GM12878 (cell line): ENCODE measurements around the gene PVALEF. TPM values are rescaled to one million over a fixed set of nuclear protein-coding genes. Genes with fewer than 3 reads are reported as not detected.

Experiments used
- ATAC-seq: fragments of 200-7000 bp; cut with Tn5 transposase; 3 replicates; pipeline ENCODE4 v1.9.1; 2020; ENCODE audit warnings: mild to moderate bottlenecking, moderate library complexity
- BruUV-seq: library from RNA; stranded (reverse); fragments of 400-500 nt; replicated peaks from 2 replicates; lab custom pipeline; 2021; lab: Mats Ljungman, UMichigan
- CTCF ChIA-PET: fragments of 300-600 bp; sonication (Branson Sonifier 250); formaldehyde crosslinking; extraction: SDS; loops from one replicate; lab custom pipeline; 2021; ENCODE audit warnings: inconsistent platforms; lab: Yijun Ruan, JAX
- POLR2A ChIA-PET: fragments of 350-600 bp; formaldehyde crosslinking; extraction: SDS; loops from one replicate; lab custom pipeline; 2021; ENCODE audit warnings: inconsistent platforms; lab: Charles Lee
- RAD21 ChIA-PET: fragments of 300-600 bp; sonication (Branson Sonifier 250); formaldehyde crosslinking; loops from one replicate; lab custom pipeline; 2023; ENCODE audit warnings: antibody characterized with exemption; ENCODE audit not compliant: unreplicated experiment; lab: Charles Lee
- SMC1A ChIA-PET: fragments of 300-600 bp; sonication (Branson Sonifier 250); formaldehyde crosslinking; loops from one replicate; lab custom pipeline; 2023; ENCODE audit not compliant: unreplicated experiment, uncharacterized antibody; lab: Charles Lee
- DNase-seq: peaks from one replicate; pipeline ENCODE4 v3.0.0-alpha.2; 2011; ENCODE audit warnings: low read depth, low spot score
- FAIRE-seq: peaks from 3 replicates; lab custom pipeline; 2011; peaks lifted over from hg19 to GRCh38; lab: Jason Lieb, UNC
- H2AFZ ChIP-seq: 2 replicates; pipeline ENCODE4 v1.6.0; 2011; ENCODE audit warnings: low read depth, low read length, control low read depth; ENCODE audit not compliant: control insufficient read depth
- H3K27ac ChIP-seq: 2 replicates; pipeline ENCODE4 v1.5.1; 2011; ENCODE audit warnings: control low read depth; ENCODE audit not compliant: control insufficient read depth, insufficient read depth
- H3K27me3 ChIP-seq, 2 experiments: replicated peaks in 1 of 2; 2 replicates each; pipeline versions ENCODE4 v1.6.0 to v1.6.1; 2011; ENCODE audit warnings: low read length in 1 of 2; ENCODE audit not compliant: control insufficient read depth in 2 of 2, insufficient read depth in 2 of 2
- H3K36me3 ChIP-seq, 2 experiments: 2 replicates each; pipeline ENCODE4 v1.5.1; 2011; ENCODE audit warnings: low read length in 1 of 2; ENCODE audit not compliant: control insufficient read depth in 2 of 2, insufficient read depth in 2 of 2
- H3K4me1 ChIP-seq: 2 replicates; pipeline ENCODE4 v1.6.1; 2011; ENCODE audit warnings: mild to moderate bottlenecking, low read length, moderate library complexity, mixed read lengths; ENCODE audit not compliant: control insufficient read depth, insufficient read depth
- H3K4me2 ChIP-seq: 2 replicates; pipeline ENCODE4 v1.6.0; 2011; ENCODE audit warnings: control low read depth; ENCODE audit not compliant: control insufficient read depth, insufficient read depth
- H3K4me3 ChIP-seq: fragments of 200-600 bp; sonication (generic); 2 replicates; pipeline ENCODE4 v1.5.1; 2016
- H3K79me2 ChIP-seq: 2 replicates; pipeline ENCODE4 v1.6.0; 2011; ENCODE audit warnings: low read length; ENCODE audit not compliant: control insufficient read depth, insufficient read depth
- H3K9ac ChIP-seq: 2 replicates; pipeline ENCODE4 v1.8.0; 2011; ENCODE audit warnings: low read length, control low read depth, mixed read lengths; ENCODE audit not compliant: control insufficient read depth, insufficient read depth
- H3K9me3 ChIP-seq: replicated peaks from 3 replicates; pipeline ENCODE4 v1.5.1; 2011; ENCODE audit warnings: mild to moderate bottlenecking, low read length; ENCODE audit not compliant: control insufficient read depth, insufficient read depth
- H4K20me1 ChIP-seq: 2 replicates; pipeline ENCODE4 v1.6.0; 2011; ENCODE audit not compliant: control insufficient read depth, insufficient read depth
- BCL11A ChIP-seq: IDR thresholded peaks from 2 replicates; pipeline ENCODE4 v1.6.1; 2011; ENCODE audit warnings: low read depth, low read length
- CEBPB ChIP-seq, 2 experiments: fragments of 150-350 bp in 1 of 2; IDR thresholded peaks; 2 replicates each; pipeline ENCODE4 v1.6.1; 2012 to 2014; ENCODE audit warnings: low read depth in 2 of 2, low read length in 2 of 2, borderline replicate concordance in 1 of 2, inconsistent platforms in 1 of 2
- EED ChIP-seq: sonication (generic); IDR thresholded peaks from 2 replicates; pipeline ENCODE4 v1.6.1; 2016; ENCODE audit warnings: antibody characterized with exemption, low read depth
- EP300 ChIP-seq, 2 experiments: fragments of 150-350 bp in 1 of 2; IDR thresholded peaks; 2 replicates each; pipeline ENCODE4 v1.6.1; 2011 to 2012; ENCODE audit warnings: low read depth in 2 of 2, low read length in 2 of 2, borderline replicate concordance in 1 of 2, improper control_type of control experiment in 1 of 2, inconsistent platforms in 1 of 2; ENCODE audit not compliant: control insufficient read depth in 1 of 2
- KAT2A ChIP-seq: conservative IDR thresholded peaks from 2 replicates; pipeline ENCODE4 v1.6.1; 2011; ENCODE audit warnings: low read depth, low read length; ENCODE audit not compliant: control insufficient read depth
- KLF5 ChIP-seq: fragments of 450-650 bp; IDR thresholded peaks from 2 replicates; pipeline ENCODE4 v1.6.1; 2014; ENCODE audit warnings: mild to moderate bottlenecking; ENCODE audit not compliant: partially characterized antibody
- RBBP5 ChIP-seq: fragments of 200-600 bp; sonication (generic); conservative IDR thresholded peaks from 2 replicates; pipeline ENCODE4 v1.6.1; 2016
- RCOR1 ChIP-seq: conservative IDR thresholded peaks from 2 replicates; pipeline ENCODE4 v1.6.1; 2012; ENCODE audit warnings: low read depth, low read length, improper control_type of control experiment
- SIX5 ChIP-seq: IDR thresholded peaks from 2 replicates; pipeline ENCODE4 v1.6.1; 2011; ENCODE audit warnings: mild to moderate bottlenecking, low read depth, low read length, moderate library complexity; ENCODE audit not compliant: severe bottlenecking
- ZNF207 ChIP-seq: fragments of 450-650 bp; IDR thresholded peaks from 2 replicates; pipeline ENCODE4 v1.6.1; 2014; ENCODE audit warnings: antibody characterized with exemption, mild to moderate bottlenecking, borderline replicate concordance
- WGBS: methylation state at CpG from one replicate; pipeline ENCODE4 v1.1.6; 2016; ENCODE audit warnings: low lambda C conversion rate; ENCODE audit not compliant: insufficient replicate concordance, insufficient coverage; ENCODE audit errors: missing lambda C conversion rate; 5-methylcytosine and 5-hydroxymethylcytosine counted together
- in situ Hi-C: fragments of 300-500 bp; cut with MboI; formaldehyde crosslinking; loops from 9 replicates; pipeline ENCODE4 v1.14.3; 2018; ENCODE audit warnings: mixed read lengths
- intact Hi-C: fragments of 100-400 bp; cut with micrococcal nuclease; formaldehyde crosslinking; loops from one replicate; pipeline ENCODE4 v1.14.2; 2022; ENCODE audit not compliant: unreplicated experiment
- polyA plus RNA-seq, 11 experiments: library from polyadenylated mRNA; depleted of rRNA in 4 of 11; unstranded in 6 of 11; stranded (reverse) in 5 of 11; fragments of >200 nt; fragmentation: Nextera tagmentation in 4 of 11; fragmentation: Illumina TruSeq in 1 of 11; extraction: Ambion mirVana in 4 of 11; extraction: Trizol in 1 of 11; gene quantifications; 1 replicate in 1 of 11; 2 replicates in 10 of 11; pipeline versions ENCODE4 v1.2.1 to v1.2.3, GENCODE V29; 2011 to 2016; ENCODE audit warnings: inconsistent platforms in 2 of 11, missing spikeins in 2 of 11, low read depth in 1 of 11
- total RNA-seq, 4 experiments: library from RNA; depleted of rRNA in 3 of 4; stranded (reverse); fragments of >200 nt in 3 of 4; fragmentation: Illumina TruSeq in 1 of 4; extraction: Trizol in 1 of 4; gene quantifications; 2 replicates each; pipeline versions ENCODE4 v1.2.1 to v1.2.3, GENCODE V29; 2013 to 2021
- TF ChIP-seq, protein P1 (sequence below): IDR thresholded peaks from 2 replicates; pipeline ENCODE4 v1.6.1; 2012; ENCODE audit warnings: low read length, inconsistent platforms
- TF ChIP-seq, protein P2 (sequence below): fragments of 450-650 bp; formaldehyde crosslinking; IDR thresholded peaks from 2 replicates; pipeline ENCODE4 v1.4.0; 2020; ENCODE audit warnings: mild to moderate bottlenecking, moderate library complexity
- TF ChIP-seq, protein P3 (sequence below): fragments of 450-650 bp; formaldehyde crosslinking; IDR thresholded peaks from 2 replicates; pipeline ENCODE4 v1.5.0; 2022; ENCODE audit warnings: mild to moderate bottlenecking, missing genetic modification characterization

The PVALEF gene
- total and polyA plus RNA-seq, 10 of the 15 experiments (the other 5 are each of a cell fraction or from before 2014, with no cell fraction given) = not detected

DNA sequence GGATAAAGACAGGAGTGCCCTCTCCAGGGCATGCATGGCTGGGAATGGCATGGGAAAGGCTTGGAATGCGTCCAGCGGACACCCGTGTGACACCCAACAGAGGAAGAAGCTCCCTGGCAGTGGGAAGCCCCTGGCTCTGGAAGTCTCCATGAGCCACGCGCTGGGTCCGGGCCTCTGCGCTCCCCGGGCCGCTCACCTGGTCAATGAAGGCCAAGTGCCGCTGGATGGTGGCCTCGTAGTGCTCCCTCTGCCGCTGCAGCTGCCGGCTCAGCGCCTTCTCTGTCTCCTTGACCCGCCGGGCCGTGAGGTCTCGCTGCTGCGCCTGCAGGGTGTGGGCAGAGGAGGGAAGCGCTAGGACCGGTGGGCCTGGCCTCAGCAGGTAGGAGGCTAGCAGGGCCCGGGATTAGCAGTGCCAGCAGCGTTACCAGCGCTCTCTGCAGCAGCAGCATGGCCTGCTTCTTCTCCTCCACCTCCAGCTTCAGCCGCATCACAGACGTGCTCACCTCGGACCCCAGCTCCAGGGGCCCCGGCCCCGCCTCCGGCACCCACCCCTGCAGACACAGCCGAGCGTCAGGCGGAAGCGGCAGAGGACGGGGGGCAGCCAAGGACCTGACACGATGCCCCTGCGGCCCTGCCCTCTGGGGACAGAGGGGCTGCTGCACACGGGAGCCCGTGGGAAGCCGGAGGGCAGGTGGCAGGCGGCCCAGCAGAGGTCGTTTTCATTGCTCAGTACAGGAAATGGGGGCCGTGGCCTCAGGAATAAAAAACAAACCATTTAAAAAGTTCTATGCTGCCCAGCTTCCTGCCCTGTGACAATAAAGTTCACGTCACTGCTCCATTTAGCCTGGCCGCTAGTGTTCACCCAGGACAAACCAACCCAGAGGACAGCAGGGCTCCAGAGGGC, 31.4 kb downstream of the PVALEF start:
- ChIA-PET RAD21 (no interaction called here), SMC1A (interaction anchor here (0.6 kb wide), 1 partner anchor 683 kb away, joined by 4 read pairs; no protein-coding TSS in a partner anchor), CTCF (no interaction called here), POLR2A (no interaction called here)
- intact Hi-C loops (no loop called here), in situ Hi-C loops (no loop called here)
- Histone ChIP-seq H3K4me2 (no peak overlapping the region), H3K27me3 (no peaks in the 10 kb centered on the region), H2AFZ (no peak overlapping the region), H3K4me1 (peaks cover 3% of the 10 kb centered on the region; the same call in 1 of the 2 replicates), H3K36me3 (peaks cover 4 to 7% of the 10 kb centered on the region in 2 experiments; a peak in 2 of 4 replicates), H4K20me1 (no peaks in the 10 kb centered on the region), H3K79me2 (no peaks in the 10 kb centered on the region), H3K4me3 (no peak overlapping the region), H3K9me3 (no peaks in the 10 kb centered on the region), H3K27ac (no peak overlapping the region), H3K9ac (no peak overlapping the region)
- no TSS peak for BruUV-seq
- TF ChIP-seq, protein P1, sequence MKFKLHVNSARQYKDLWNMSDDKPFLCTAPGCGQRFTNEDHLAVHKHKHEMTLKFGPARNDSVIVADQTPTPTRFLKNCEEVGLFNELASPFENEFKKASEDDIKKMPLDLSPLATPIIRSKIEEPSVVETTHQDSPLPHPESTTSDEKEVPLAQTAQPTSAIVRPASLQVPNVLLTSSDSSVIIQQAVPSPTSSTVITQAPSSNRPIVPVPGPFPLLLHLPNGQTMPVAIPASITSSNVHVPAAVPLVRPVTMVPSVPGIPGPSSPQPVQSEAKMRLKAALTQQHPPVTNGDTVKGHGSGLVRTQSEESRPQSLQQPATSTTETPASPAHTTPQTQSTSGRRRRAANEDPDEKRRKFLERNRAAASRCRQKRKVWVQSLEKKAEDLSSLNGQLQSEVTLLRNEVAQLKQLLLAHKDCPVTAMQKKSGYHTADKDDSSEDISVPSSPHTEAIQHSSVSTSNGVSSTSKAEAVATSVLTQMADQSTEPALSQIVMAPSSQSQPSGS = no peak
- TF ChIP-seq EED = no peak
- no peak for TF ChIP-seq ZNF207
- TF ChIP-seq CEBPB (IDR thresholded peaks at IDR 0.05; ENCODE audit: borderline replicate concordance in 1 of 2, low read depth in 2 of 2, low read length in 2 of 2) = no peak
- no peak for TF ChIP-seq EP300 (IDR thresholded peaks at IDR 0.05; ENCODE audit: borderline replicate concordance in 1 of 2, control insufficient read depth in 1 of 2, low read depth in 2 of 2, low read length in 2 of 2)
- no peak for TF ChIP-seq SIX5
- no peak for TF ChIP-seq KAT2A
- TF ChIP-seq, protein P2, sequence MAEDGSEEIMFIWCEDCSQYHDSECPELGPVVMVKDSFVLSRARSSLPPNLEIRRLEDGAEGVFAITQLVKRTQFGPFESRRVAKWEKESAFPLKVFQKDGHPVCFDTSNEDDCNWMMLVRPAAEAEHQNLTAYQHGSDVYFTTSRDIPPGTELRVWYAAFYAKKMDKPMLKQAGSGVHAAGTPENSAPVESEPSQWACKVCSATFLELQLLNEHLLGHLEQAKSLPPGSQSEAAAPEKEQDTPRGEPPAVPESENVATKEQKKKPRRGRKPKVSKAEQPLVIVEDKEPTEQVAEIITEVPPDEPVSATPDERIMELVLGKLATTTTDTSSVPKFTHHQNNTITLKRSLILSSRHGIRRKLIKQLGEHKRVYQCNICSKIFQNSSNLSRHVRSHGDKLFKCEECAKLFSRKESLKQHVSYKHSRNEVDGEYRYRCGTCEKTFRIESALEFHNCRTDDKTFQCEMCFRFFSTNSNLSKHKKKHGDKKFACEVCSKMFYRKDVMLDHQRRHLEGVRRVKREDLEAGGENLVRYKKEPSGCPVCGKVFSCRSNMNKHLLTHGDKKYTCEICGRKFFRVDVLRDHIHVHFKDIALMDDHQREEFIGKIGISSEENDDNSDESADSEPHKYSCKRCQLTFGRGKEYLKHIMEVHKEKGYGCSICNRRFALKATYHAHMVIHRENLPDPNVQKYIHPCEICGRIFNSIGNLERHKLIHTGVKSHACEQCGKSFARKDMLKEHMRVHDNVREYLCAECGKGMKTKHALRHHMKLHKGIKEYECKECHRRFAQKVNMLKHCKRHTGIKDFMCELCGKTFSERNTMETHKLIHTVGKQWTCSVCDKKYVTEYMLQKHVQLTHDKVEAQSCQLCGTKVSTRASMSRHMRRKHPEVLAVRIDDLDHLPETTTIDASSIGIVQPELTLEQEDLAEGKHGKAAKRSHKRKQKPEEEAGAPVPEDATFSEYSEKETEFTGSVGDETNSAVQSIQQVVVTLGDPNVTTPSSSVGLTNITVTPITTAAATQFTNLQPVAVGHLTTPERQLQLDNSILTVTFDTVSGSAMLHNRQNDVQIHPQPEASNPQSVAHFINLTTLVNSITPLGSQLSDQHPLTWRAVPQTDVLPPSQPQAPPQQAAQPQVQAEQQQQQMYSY (CRISPR knock-in tag) = no peak
- no peak for TF ChIP-seq KLF5
- no peak for TF ChIP-seq RCOR1
- TF ChIP-seq RBBP5 = no peak
- TF ChIP-seq, protein P3, sequence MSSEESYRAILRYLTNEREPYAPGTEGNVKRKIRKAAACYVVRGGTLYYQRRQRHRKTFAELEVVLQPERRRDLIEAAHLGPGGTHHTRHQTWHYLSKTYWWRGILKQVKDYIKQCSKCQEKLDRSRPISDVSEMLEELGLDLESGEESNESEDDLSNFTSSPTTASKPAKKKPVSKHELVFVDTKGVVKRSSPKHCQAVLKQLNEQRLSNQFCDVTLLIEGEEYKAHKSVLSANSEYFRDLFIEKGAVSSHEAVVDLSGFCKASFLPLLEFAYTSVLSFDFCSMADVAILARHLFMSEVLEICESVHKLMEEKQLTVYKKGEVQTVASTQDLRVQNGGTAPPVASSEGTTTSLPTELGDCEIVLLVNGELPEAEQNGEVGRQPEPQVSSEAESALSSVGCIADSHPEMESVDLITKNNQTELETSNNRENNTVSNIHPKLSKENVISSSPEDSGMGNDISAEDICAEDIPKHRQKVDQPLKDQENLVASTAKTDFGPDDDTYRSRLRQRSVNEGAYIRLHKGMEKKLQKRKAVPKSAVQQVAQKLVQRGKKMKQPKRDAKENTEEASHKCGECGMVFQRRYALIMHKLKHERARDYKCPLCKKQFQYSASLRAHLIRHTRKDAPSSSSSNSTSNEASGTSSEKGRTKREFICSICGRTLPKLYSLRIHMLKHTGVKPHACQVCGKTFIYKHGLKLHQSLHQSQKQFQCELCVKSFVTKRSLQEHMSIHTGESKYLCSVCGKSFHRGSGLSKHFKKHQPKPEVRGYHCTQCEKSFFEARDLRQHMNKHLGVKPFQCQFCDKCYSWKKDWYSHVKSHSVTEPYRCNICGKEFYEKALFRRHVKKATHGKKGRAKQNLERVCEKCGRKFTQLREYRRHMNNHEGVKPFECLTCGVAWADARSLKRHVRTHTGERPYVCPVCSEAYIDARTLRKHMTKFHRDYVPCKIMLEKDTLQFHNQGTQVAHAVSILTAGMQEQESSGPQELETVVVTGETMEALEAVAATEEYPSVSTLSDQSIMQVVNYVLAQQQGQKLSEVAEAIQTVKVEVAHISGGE (CRISPR knock-in tag) = no peak
- TF ChIP-seq BCL11A = no peak
- ATAC-seq = no peak
- DNase-seq = no peak
- FAIRE-seq = no peak
- 87% methylated on average over 44 of the region's 45 CpGs for WGBS
